Neural cell (in vitro differentiated cells): ENCODE data around the gene GNAT3. TPM values are rescaled to one million over a fixed set of nuclear protein-coding genes. Genes with fewer than 3 reads are reported as not detected.

Experiments
- H2AFZ ChIP-seq: fragments of 200-600, 300-800 bp; sonication (generic), shearing (Covaris generic); 2 replicates; pipeline ENCODE4 v1.6.0; 2014; ENCODE audit warnings: low read depth, mild to moderate bottlenecking, antibody characterized with exemption, low read length, moderate library complexity
- H3F3A ChIP-seq: fragments of 200-600 bp; shearing (Covaris generic); 2 replicates; pipeline ENCODE4 v1.6.1; 2016; ENCODE audit warnings: mild to moderate bottlenecking, moderate library complexity, mixed read lengths, antibody characterized with exemption, low read length; ENCODE audit not compliant: insufficient read depth, poor library complexity, severe bottlenecking
- H3K27ac ChIP-seq: fragments of 200-600, 300-800 bp; sonication (generic), shearing (Covaris generic); 2 replicates; pipeline ENCODE4 v1.5.1; 2014; ENCODE audit warnings: mild to moderate bottlenecking, low read length, moderate library complexity
- H3K27me3 ChIP-seq: fragments of 300-800, 200-600 bp; sonication (generic), shearing (Covaris generic); 2 replicates; pipeline ENCODE4 v1.6.0; 2014; ENCODE audit warnings: mild to moderate bottlenecking, low read depth, low read length, moderate library complexity; ENCODE audit not compliant: insufficient read depth
- H3K36me3 ChIP-seq: fragments of 300-800, 200-600 bp; sonication (generic), shearing (Covaris generic); 2 replicates; pipeline ENCODE4 v1.5.1; 2014; ENCODE audit warnings: mild to moderate bottlenecking, antibody characterized with exemption, low read length, moderate library complexity; ENCODE audit not compliant: insufficient read depth
- H3K4me2 ChIP-seq: fragments of 300-800, 200-600 bp; sonication (generic), shearing (Covaris generic); 2 replicates; pipeline ENCODE4 v1.6.0; 2014; ENCODE audit warnings: mild to moderate bottlenecking, low read length
- H3K4me3 ChIP-seq: fragments of 300-800, 200-600 bp; sonication (generic), shearing (Covaris generic); 2 replicates; pipeline ENCODE4 v1.5.1; 2014; ENCODE audit warnings: mild to moderate bottlenecking, low read length, moderate library complexity
- H3K79me2 ChIP-seq: fragments of 200-600 bp; shearing (Covaris generic); replicated peaks from 2 replicates; pipeline ENCODE4 v1.6.0; 2014; ENCODE audit warnings: mild to moderate bottlenecking, low read length, moderate library complexity; ENCODE audit not compliant: insufficient read depth
- H3K9ac ChIP-seq: fragments of 300-800, 200-600 bp; sonication (generic), shearing (Covaris generic); 2 replicates; pipeline ENCODE4 v1.6.1; 2016; ENCODE audit warnings: mild to moderate bottlenecking, low read length, mixed read lengths
- H3K9me2 ChIP-seq: fragments of 200-600 bp; shearing (Covaris generic); 2 replicates; pipeline ENCODE4 v1.6.1; 2016; ENCODE audit warnings: mild to moderate bottlenecking, low read length, mixed read lengths; ENCODE audit not compliant: insufficient read depth
- H3K9me3 ChIP-seq: fragments of 200-600, 300-800 bp; sonication (generic), shearing (Covaris generic); 2 replicates; pipeline ENCODE4 v1.6.1; 2016; ENCODE audit warnings: mild to moderate bottlenecking, mixed run types, low read length, moderate library complexity, mixed read lengths
- H4K20me1 ChIP-seq: fragments of 200-600 bp; shearing (Covaris generic); 2 replicates; pipeline ENCODE4 v1.6.1; 2016; ENCODE audit warnings: mild to moderate bottlenecking, mixed run types; ENCODE audit not compliant: insufficient read depth
- CTCF ChIP-seq: fragments of 450-650 bp; IDR thresholded peaks from 2 replicates; pipeline ENCODE4 v1.5.1; 2014; ENCODE audit warnings: antibody characterized with exemption, mild to moderate bottlenecking, moderate library complexity; ENCODE audit not compliant: poor library complexity, severe bottlenecking
- EP300 ChIP-seq: fragments of 450-650 bp; conservative IDR thresholded peaks from 2 replicates; pipeline ENCODE4 v1.6.1; 2014; ENCODE audit warnings: antibody characterized with exemption, mild to moderate bottlenecking, moderate library complexity; ENCODE audit not compliant: poor library complexity, severe bottlenecking
- EZH2 ChIP-seq: fragments of 200-600, 300-800 bp; shearing (Covaris generic), sonication (generic); IDR thresholded peaks from 2 replicates; pipeline ENCODE4 v1.6.1; 2014; ENCODE audit warnings: antibody characterized with exemption, low read length, borderline replicate concordance, mild to moderate bottlenecking; ENCODE audit not compliant: insufficient read depth, poor library complexity, severe bottlenecking
- MXI1 ChIP-seq: fragments of 450-650 bp; conservative IDR thresholded peaks from 2 replicates; pipeline ENCODE4 v1.6.1; 2014; ENCODE audit warnings: antibody characterized with exemption, mild to moderate bottlenecking; ENCODE audit not compliant: poor library complexity, severe bottlenecking
- POLR2AphosphoS5 ChIP-seq: IDR thresholded peaks from 2 replicates; pipeline ENCODE4 v1.6.1; 2012
- RAD21 ChIP-seq: fragments of 450-650 bp; conservative IDR thresholded peaks from 2 replicates; pipeline ENCODE4 v1.6.1; 2014; ENCODE audit warnings: antibody characterized with exemption, mild to moderate bottlenecking, moderate library complexity
- REST ChIP-seq: IDR thresholded peaks from 2 replicates; pipeline ENCODE4 v1.6.1; 2012; ENCODE audit warnings: borderline replicate concordance
- SMC3 ChIP-seq: fragments of 450-650 bp; conservative IDR thresholded peaks from 2 replicates; pipeline ENCODE4 v1.6.1; 2014; ENCODE audit warnings: antibody characterized with exemption, mild to moderate bottlenecking, moderate library complexity; ENCODE audit not compliant: poor library complexity
- TAF1 ChIP-seq: IDR thresholded peaks from 2 replicates; pipeline ENCODE4 v1.6.1; 2012; ENCODE audit warnings: low read depth
- polyA plus RNA-seq: library from polyadenylated mRNA; depleted of rRNA; stranded (reverse); fragments of >200 nt; gene quantifications from 2 replicates; pipeline ENCODE4 v1.2.3, GENCODE V29; 2014

GNAT3 gene
- polyA plus RNA-seq, 1 donor from 2014 or later, result not detected

GRCh38 chr7:80488406-80488805, 23.5 kb downstream of the GNAT3 start:
- H3F3A ChIP-seq, result no peaks in the 10 kb centered on the region
- no peaks in the 10 kb centered on the region for H3K27me3 ChIP-seq
- no peaks in the 10 kb centered on the region for H3K79me2 ChIP-seq
- no peak overlapping the region for H3K4me2 ChIP-seq
- no peaks in the 10 kb centered on the region for H3K9me3 ChIP-seq
- H4K20me1 ChIP-seq, result no peaks in the 10 kb centered on the region
- no peaks in the 10 kb centered on the region for H3K36me3 ChIP-seq
- H2AFZ ChIP-seq, result no peak overlapping the region
- no peak overlapping the region for H3K27ac ChIP-seq
- H3K9ac ChIP-seq, result no peak overlapping the region
- TF ChIP-seq SMC3 (no peak), MXI1 (no peak), TAF1 (no peak), RAD21 (no peak), REST (no peak), CTCF (no peak), EP300 (no peak)
- H3K4me3 ChIP-seq, result no peak overlapping the region
- no peaks in the 10 kb centered on the region for H3K9me2 ChIP-seq

- Histone ChIP-seq H3K4me3 (no peak overlapping the region), H3K27ac (no peak overlapping the region), H3K9me3 (no peaks in the 10 kb centered on the region), H3K9ac (no peak overlapping the region), H3K4me2 (no peak overlapping the region), H3K9me2 (no peaks in the 10 kb centered on the region), H3K36me3 (no peaks in the 10 kb centered on the region), H3K27me3 (no peaks in the 10 kb centered on the region), H2AFZ (no peak overlapping the region), H3K79me2 (no peaks in the 10 kb centered on the region), H3F3A (no peaks in the 10 kb centered on the region), H4K20me1 (no peaks in the 10 kb centered on the region)
- no peak for TF ChIP-seq MXI1
- no peak for TF ChIP-seq EZH2
- no peak for TF ChIP-seq RAD21
- no peak for TF ChIP-seq CTCF
- TF ChIP-seq POLR2AphosphoS5, result no peak
- TF ChIP-seq REST, result no peak
- TF ChIP-seq SMC3, result no peak
- TF ChIP-seq TAF1, result no peak
- no peak for TF ChIP-seq EP300
These were observed 26.1 kb downstream of the GNAT3 start for GRCh38 chr7:80485721-80486120.
